NCI-H2171 (cell line): ENCODE results near the gene CPLX1.
A peak's percentile ranks its signal among the peaks of the same experiment; 100 is the strongest.
"Not testable (repeated sequence)": the region's sequence is repeated elsewhere in the genome, so short reads cannot be mapped to it uniquely, and the experiment has no call there.

Source experiments
- DNase-seq: peaks from one replicate; lab custom pipeline; 2025; lab: John Stamatoyannopoulos, UW

CPLX1 gene

GRCh38 chr4:757111-757510 lies 68.8 kb downstream of the CPLX1 start:
- no peak for DNase-seq

DNA sequence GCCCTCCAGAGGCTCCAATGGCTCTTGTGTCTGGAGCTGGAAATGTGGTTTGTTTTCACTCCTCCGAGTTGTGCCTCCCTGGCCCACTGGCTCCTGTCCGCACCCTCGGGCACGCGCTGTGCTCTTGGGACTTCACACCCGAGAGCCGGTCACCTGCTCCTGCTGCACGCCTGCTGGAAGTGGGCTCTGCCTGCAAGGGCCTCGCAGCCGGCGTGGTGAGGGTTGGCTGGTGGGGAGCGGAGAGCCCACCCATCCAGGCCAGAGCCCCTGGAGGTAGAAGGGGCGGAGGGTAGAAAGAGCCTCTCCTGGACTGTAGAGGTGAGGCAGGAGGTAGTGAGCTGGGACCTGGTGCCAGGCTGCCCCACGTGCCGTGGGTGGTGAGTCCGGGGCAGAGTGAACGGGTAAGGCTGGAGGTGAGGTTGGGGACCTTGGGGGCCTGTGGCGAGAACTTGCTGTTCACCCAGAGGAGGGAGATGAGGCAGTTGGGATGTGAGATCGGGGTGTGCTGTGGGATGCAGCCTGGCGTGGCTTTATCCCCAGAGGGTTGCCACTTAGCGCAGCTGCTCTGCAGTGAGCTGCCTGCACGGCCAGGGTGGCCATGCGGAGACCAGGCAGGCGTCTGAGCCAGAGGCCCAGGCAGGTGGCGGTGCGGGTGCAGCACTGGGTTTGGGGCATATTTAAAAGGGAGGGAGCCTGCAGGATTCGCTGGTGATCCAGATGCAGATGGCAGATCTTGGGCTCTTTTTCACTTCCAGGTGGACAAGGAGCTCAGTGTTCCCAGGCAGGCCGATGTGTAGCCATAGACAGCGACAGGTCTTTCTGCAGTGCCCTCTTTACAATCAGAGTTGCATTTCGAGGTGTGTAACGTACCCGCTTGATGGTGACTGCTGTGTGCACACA lies 71.5 kb downstream of the CPLX1 start:
- DNase-seq = no peak

DNA sequence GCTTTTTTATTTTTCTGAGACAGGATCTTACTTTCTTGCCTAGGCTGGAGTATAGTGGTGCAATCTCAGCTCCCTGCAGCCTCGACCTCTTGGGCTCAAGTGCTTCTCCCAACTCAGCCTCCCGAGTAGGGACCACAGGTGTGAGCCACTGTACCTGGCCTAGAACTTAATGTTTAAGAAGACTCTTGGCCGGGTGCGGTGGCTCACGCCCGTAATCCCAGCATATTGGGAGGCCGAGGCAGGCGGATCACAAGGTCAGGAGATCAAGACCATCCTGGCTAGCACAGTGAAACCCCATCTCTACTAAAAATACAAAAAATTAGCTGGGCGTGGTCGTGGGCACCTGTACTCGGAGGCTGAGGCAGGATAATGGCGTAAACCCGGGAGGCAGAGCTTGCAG lies 72.7 kb downstream of the CPLX1 start:
- DNase-seq = not testable (repeated sequence)

- DNase-seq = peak; percentile 17
These were observed 73.6 kb downstream of the CPLX1 start for GRCh38 chr4:752196-752861.

DNA sequence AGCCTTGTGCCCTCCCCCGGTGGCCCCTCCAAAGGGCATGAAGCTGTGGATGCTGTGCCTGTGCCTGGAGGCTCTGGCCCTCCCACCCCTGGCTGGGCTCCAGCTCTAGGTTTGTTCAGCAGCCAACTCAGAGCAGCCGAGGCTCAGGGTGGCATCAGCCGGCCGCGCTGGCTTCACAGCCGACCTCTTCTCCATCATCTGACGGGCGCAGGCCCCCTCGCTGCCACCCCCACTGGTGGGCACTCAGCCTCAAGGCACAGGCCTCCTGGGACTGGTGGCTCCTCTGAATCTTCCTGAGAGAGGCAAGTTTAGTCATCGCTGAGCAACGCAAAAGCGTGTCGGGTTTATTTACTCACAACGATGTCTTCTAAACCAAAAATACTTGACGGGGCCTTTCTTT lies 74.3 kb downstream of the CPLX1 start:
- peak; percentile 8 for DNase-seq

DNA sequence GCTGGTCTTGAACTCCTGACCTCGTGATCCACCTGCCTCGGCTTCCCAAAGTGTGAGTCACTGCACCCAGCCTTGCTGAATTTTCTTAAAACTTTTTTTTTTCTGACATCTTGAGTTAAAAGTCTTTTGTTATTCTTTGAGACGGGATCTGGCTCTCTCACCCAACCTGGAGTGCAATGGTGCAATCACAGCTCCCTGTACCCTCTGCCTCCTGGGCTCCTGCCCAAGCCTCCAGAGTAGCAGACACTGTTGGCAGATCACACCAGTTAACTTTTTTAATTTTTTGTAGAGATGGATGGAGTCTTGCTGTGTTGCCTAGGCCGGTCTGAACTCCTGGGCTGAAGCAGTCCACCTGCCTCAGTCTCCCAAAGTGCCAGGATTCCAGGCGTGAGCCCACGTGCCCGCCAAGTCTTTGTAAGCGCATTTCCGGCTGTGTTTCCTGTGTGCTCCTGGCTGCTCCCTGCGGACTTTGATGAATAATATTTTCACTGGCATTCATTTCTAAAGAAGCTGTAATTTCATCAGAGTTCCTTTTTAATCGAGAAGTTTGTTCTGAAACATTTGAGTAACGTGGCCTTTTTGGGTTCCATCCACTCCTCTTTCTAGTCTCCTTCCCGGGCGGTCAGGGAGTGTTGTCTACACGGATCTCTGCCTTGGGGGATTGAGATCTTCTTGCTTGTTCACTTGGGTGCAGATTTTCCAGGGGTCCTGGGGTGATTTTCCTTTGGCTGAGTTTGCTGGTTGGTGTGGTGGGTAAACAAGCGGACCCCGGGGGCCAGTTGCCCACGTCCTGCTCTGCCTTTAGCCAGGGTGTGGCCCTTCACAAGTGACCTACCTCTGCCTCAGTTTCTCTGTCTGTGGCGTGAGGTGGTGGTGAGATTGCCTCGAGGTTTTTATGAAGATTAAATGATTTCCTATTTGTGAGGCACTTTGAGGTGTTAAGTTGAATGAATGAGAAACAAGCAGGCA lies 75.9 kb downstream of the CPLX1 start:
- DNase-seq = no peak

DNA sequence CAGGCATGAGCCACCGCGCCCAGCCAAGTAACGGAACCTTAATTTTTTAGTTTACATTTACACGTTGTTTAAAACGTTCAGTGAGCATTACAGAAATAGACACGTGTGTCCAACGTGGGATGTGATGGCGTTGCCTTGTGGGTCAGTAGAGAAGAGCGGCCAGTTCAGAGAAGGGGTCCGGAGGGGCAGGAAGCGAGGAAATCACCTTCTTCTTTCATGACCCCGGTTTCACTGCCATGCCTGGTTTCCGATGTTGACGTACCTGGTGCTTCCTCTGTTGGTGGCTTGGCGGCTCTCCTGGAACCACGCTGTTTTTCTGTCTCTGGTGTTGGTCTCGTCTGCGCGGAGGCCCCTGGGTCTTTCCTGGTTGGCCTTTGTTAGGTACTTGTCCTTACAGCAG lies 77.5 kb downstream of the CPLX1 start:
- DNase-seq = no peak

- no peak for DNase-seq
These were observed 78.3 kb downstream of the CPLX1 start for GRCh38 chr4:747546-748170.

DNA sequence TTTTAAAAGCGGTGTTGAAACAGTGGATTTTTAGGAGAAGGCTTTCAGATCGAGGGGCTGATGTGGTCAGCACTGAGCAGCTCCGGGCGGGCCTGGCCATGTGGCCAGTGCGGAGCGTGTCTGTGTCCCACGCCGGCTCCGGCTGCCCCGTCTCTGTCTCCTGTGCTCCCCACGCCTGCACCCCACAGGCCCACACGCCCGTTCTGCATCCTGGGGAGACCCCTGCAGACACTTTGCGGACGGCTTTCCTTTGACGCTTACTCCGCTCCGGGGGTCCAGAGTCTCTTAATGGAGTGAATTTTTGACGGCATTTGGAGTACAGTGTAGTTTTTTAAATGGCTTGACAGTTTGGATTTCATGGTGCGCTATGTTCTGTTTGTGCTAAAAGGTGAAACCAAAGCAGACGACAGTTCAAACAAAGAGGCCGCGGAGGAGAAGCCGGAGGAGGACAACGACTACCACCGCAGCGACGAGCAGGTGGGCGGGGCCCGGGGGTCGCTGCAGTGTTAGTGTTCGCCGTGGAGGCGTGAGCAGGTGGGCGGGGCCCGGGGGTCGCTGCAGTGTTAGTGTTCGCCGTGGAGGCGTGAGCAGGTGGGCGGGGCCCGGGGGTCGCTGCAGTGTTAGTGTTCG lies 81.6 kb downstream of the CPLX1 start:
- DNase-seq = no peak

- no peak for DNase-seq
These were observed 82.3 kb downstream of the CPLX1 start for GRCh38 chr4:743463-744211.

DNA sequence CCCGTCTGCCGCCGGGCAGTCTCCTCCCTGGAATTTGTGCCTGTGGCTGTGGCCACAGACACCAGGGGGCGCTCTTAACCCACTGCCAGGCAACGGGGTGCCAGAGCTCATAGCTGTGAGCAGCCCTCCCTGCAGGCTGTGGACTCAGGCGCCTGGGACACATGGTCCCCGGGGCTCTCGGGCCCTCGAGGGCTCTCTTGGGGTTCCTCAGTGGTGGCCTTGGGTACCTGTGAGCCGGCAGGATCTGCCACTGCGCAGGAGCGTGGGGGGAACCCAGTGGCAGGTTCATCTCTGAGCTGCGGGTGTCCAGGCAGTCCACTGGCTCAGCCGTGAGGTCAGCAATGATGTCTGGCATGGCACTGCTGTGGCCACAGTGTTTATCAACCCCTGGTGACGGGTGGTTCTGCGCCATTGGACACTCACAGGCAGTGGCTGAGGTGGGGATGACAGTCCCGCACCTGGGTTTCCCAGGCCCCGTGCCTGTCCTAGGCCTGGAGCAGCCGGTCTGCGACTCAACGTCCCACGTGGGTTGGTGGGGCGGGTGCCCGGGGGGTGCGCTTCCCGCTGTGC lies 83.1 kb downstream of the CPLX1 start:
- DNase-seq = no peak

GRCh38 chr4:742096-742741 lies 83.7 kb downstream of the CPLX1 start:
- no peak for DNase-seq

GRCh38 chr4:740656-741282 lies 85.2 kb downstream of the CPLX1 start:
- no peak for DNase-seq

DNA sequence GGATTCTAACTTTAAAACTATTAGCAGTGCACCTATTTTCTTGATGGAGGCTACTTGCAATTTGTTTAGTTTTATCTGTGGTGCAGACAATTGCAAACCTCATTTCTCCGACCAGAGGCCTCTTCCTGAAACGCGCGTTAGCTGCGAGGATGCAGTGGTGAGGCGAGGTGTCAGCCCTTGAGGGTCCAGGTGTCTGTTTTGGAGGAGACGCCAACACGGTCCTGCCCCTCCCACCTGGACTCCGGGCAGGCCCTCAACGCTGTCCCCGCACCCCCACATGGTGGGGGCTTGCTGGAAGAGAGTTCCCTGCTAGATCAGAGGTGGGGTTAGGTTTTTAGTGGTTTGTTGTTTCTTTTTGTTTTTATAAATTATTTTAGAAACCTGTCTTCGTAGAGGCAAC lies 85.9 kb downstream of the CPLX1 start:
- DNase-seq = no peak

GRCh38 chr4:739569-739968 lies 86.4 kb downstream of the CPLX1 start:
- no peak for DNase-seq

- no peak for DNase-seq
These were observed 87.1 kb downstream of the CPLX1 start for GRCh38 chr4:738781-739280.

- not testable (repeated sequence) for DNase-seq
These were observed 89.4 kb downstream of the CPLX1 start for GRCh38 chr4:736561-736960.

DNA sequence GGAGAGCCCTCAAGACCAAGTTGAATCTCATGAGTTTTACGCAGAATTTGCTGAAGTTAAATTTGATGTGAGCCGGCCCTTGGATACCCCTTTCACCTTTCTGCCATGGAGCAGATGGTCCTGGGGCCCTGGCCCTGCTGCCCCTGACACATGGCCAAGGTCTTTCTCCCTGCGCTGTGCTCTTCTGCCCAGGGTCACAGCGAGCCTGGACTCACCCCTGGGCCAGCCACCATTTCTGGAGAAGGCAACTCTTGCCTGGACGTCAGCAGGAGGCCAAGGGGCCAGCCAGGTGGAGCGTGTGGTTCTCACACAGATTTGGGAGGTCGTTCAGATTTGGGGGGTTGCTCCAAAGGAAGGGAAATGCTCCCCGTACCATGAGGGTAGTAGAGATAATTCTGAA lies 90.3 kb downstream of the CPLX1 start:
- DNase-seq = no peak
